Lower leg skin (tissue), 4 donors: Measurements from ENCODE around the gene CZIB. TPM values are rescaled to one million over a fixed set of nuclear protein-coding genes. Genes with fewer than 3 reads are reported as not detected.

ENCODE experiments used
- DNase-seq, 2 donors: peaks; one replicate each; pipeline ENCODE4 v3.0.0-alpha.2; 2019; ENCODE audit warnings: low spot score in 2 of 2
- H3K4me3 ChIP-seq: fragments of 200-600 bp; sonication (generic); 2 replicates; pipeline ENCODE4 v1.5.1; 2017; ENCODE audit warnings: mild to moderate bottlenecking, low read depth; ENCODE audit not compliant: poor library complexity, severe bottlenecking
- POLR2A ChIP-seq, 2 donors: fragments of 450-650 bp; IDR thresholded peaks; one replicate each; pipeline ENCODE4 v1.6.1; 2016 to 2017; ENCODE audit warnings: antibody characterized with exemption in 2 of 2, mild to moderate bottlenecking in 1 of 2, moderate library complexity in 1 of 2
- WGBS, 2 donors: methylation state at CpG; one replicate each; pipeline ENCODE4 v1.1.5; 2018; 5-methylcytosine and 5-hydroxymethylcytosine counted together
- intact Hi-C: fragments of 100-400 bp; cut with DNase I; formaldehyde crosslinking; loops from one replicate; pipeline ENCODE4 v1.15.0; 2023; ENCODE audit warnings: low total_unique reads
- total RNA-seq, 4 donors: library from RNA; depleted of rRNA; stranded (reverse); fragments of >200 nt; gene quantifications; one replicate each; pipeline ENCODE4 v1.1.0, GENCODE V29; 2016
- TF ChIP-seq, protein P1 (sequence below), 3 donors: fragments of 450-650 bp; IDR thresholded peaks; one replicate each; pipeline ENCODE4 v1.5.1; 2016; ENCODE audit warnings: antibody characterized with exemption in 3 of 3, mild to moderate bottlenecking in 3 of 3, moderate library complexity in 2 of 3

The CZIB gene
- total RNA-seq, 4 donors from 2014 or later, result 19.1 to 39.8 (median 29.0) TPM

DNA sequence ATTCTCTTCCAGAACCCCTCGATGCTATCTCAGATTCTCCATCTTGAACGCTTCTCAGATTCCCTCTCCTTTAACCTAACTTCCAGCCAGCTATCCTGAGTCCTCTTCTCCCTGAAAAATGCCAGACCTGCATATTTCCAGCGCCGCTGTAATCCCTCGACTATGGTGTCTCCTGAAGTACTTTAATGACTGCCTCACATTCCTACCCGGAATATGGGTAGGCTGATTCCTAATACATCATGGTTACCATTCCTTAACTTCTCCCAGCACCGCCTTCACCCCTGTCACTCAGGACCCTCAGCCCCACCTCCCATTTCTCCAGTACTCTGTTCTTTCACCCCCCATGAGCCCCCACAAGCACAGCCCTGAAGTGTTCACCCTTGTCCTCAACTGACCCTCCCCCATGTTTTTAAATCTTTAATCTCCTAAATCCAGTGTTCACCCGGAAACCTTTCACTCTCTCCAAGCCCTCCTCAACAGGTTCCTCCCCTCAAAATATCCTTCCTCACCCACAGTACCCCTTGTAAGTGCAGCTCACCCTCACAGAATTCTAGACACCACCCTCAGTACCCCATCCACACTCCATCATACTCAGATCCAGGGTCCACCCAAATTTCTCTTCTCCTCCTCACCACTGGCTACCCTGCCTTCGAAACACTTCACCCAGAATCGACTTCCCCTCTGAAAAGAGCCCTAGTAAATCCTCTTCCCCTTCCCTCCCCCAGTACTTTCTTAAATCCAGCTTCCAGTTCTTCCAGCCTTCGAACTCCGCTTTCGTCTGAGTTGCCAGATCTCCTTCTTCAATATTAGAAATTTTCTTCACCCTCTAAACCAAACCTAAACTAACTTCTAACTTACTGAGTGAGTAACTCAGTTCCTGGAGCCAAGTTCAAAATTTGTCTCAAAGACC, 22.9 kb downstream of the CZIB start:
- intact Hi-C loops, result no loop called here
- TF ChIP-seq POLR2A (IDR thresholded peaks at IDR 0.05), result no peak
- TF ChIP-seq, protein P1, sequence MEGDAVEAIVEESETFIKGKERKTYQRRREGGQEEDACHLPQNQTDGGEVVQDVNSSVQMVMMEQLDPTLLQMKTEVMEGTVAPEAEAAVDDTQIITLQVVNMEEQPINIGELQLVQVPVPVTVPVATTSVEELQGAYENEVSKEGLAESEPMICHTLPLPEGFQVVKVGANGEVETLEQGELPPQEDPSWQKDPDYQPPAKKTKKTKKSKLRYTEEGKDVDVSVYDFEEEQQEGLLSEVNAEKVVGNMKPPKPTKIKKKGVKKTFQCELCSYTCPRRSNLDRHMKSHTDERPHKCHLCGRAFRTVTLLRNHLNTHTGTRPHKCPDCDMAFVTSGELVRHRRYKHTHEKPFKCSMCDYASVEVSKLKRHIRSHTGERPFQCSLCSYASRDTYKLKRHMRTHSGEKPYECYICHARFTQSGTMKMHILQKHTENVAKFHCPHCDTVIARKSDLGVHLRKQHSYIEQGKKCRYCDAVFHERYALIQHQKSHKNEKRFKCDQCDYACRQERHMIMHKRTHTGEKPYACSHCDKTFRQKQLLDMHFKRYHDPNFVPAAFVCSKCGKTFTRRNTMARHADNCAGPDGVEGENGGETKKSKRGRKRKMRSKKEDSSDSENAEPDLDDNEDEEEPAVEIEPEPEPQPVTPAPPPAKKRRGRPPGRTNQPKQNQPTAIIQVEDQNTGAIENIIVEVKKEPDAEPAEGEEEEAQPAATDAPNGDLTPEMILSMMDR (IDR thresholded peaks at IDR 0.05), result no peak
- 21 to 22% methylated on average over 13 of the region's 13 CpGs for WGBS, 2 donors

DNA sequence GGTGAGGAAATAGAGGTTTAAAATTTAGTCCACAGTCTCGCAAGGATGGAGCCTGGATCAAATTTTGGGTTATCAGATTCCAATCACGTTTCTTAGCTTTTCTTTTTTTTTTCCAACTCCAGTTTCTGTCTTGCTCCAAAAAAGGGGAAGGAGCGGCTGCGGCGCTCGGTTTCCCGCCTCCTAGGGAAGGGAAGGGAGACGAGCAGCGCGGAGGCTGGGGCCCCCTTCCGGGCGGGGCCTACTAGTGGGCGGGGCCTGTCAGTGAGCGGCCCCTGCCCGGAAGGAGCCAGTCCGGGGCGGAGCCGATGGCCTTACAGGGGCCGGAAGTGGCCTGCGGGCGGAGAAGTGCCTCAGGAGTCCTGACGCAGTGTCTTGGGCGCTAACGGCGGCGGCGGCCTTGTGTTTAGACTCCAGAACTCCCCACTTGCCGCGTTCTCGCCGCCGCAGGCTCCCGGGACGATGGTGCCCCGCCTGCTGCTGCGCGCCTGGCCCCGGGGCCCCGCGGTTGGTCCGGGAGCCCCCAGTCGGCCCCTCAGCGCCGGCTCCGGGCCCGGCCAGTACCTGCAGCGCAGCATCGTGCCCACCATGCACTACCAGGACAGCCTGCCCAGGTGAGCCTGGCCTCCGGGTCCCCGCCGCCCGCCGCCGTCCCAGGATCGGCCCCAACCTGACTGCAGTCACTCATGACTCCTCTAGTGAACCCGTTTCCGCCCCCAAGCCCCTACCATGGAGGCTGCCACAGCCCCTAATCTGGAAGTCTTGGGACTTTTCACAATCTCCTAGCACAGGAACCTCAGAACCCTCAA, 23.7 kb downstream of the CZIB start, which contains the start of gene CPT2:
CPT2 (plus strand) TSS at position 340 of the 806 bp plus-strand sequence; CDS start at position 460, 120 bp downstream.
- TF ChIP-seq, protein P1 (IDR thresholded peaks at IDR 0.05), result no peak
- peak in 1 of 2 donors; percentile 94 for TF ChIP-seq POLR2A (IDR thresholded peaks at IDR 0.05)
- peak within 1 kb of the TSS; percentile 93 for H3K4me3 ChIP-seq
- DNase-seq, result peak; percentile 91 to 98
- intact Hi-C loops, result no loop called here
- 1% methylated on average over 44 to 57 of the region's 57 CpGs for WGBS, 2 donors

More for the DNA sequence above, 22.9 kb downstream of the CZIB start:
- no peak for DNase-seq
- peak overlapping the region; percentile 93 for H3K4me3 ChIP-seq

DNA sequence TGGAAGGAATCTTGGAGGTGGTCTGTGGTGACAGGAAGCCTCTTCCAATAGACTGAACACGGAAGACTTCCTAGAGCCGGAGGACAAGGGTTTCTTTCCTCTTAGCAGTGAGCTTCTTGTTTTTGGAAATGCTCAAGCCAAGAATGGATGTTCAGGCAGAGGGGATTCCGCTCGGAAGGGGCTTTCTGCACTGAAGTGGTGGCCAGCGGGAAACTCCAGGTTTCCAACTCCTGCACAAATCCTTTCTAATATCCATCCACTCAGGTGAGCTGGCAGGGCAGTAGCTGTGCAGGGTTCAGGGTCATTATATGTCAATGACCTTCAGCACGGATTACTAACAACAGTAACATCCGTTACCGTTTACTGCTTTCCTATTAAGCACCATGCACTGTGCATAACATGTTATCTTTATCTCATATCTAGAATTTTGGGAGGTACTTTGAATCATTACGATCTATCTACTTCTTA, 24.4 kb downstream of the CZIB start:
- WGBS, 2 donors, result 27 to 34% methylated on average over 9 of the region's 9 CpGs
- intact Hi-C loops, result no loop called here
- H3K4me3 ChIP-seq, result peak overlapping the region; percentile 93
- TF ChIP-seq POLR2A (IDR thresholded peaks at IDR 0.05), result no peak
- TF ChIP-seq, protein P1 (IDR thresholded peaks at IDR 0.05), result no peak
- no peak for DNase-seq

DNA sequence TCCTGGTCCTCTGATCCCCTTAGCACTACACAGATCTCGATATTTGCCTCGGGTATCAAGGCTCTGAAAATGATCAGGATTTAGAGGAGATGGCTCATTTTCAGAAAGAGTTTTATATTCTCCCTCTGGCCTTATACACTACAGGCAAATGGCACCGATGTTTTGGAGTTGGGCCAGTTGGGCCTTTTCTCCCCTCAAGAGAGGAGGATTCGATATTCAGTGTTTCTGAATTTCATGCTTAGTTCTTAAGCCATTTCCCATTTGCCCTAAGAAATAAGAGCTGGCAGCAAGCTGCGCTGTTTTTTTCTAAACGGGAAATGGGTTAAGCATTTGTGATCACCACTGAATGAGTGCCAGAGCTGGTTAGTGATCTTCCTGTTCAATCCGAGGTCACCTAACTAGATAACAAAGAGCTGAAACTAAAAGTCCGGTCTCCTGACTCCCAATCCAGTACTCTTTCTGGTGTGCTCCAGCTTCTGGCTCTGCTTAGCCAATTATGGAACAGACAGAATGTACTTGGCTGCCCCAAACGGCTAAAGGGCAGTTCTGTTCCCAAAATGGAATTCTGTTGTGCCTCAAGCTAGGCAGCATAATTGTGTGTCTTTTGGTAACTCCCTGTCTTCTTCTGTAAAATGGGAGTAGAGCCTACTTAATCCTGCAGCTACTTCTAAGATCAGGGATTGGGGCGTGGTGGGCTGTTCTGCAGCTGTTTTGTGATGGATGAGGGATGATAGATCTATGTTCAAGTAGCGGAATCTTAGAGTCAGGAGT, 25.0 kb downstream of the CZIB start:
- intact Hi-C loops, result no loop called here
- WGBS, 2 donors, result 64 to 70% methylated on average over 11 of the region's 11 CpGs
- TF ChIP-seq, protein P1 (IDR thresholded peaks at IDR 0.05), result no peak
- no peak for TF ChIP-seq POLR2A (IDR thresholded peaks at IDR 0.05)
- no peak overlapping the region for H3K4me3 ChIP-seq
- DNase-seq, result no peak

DNA sequence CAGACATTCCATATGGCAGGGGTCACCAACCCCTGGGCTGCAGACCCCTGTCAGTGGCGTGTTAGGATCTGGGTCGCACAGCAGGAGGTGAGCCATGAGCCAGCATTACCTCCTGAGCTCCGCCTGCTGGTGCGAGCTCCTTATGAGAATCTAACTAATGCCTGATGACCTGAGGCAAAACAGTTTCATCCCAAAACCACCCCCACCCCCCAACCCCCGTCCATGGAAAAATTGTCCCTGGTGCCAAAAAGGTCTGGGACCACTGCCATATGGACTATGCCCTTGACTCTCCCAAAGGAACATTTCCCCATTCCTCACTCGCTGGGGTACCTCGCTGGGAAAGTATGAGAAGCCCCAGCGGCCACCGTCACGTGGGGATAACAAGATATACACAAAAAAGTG, 30.2 kb downstream of the CZIB start:
- DNase-seq, result no peak
- H3K4me3 ChIP-seq, result no peak overlapping the region
- TF ChIP-seq, protein P1 (IDR thresholded peaks at IDR 0.05), result no peak
- no peak for TF ChIP-seq POLR2A (IDR thresholded peaks at IDR 0.05)
- 83 to 88% methylated on average over 9 to 10 of the region's 10 CpGs for WGBS, 2 donors
- intact Hi-C loops, result no loop called here
